Astrocyte (in vitro differentiated cells and primary cell): ENCODE results near the gene MEDAG. TPM values are rescaled to one million over a fixed set of nuclear protein-coding genes. Genes with fewer than 3 reads are reported as not detected.

Experiments used
- DNase-seq: peaks from one replicate; pipeline ENCODE4 v3.0.0-alpha.2; 2010; ENCODE audit warnings: low read depth
- FAIRE-seq: peaks from 2 replicates; lab custom pipeline; 2011; peaks lifted over from hg19 to GRCh38; lab: Jason Lieb, UNC
- H2AFZ ChIP-seq: 2 replicates; pipeline ENCODE4 v1.6.0; 2012; ENCODE audit warnings: low read depth, low read length, inconsistent platforms
- H3K27ac ChIP-seq: 2 replicates; pipeline ENCODE4 v1.5.1; 2011; ENCODE audit warnings: low read depth, low read length, inconsistent platforms
- H3K27me3 ChIP-seq: 2 replicates; pipeline ENCODE4 v1.6.0; 2011; ENCODE audit warnings: low read length, inconsistent platforms; ENCODE audit not compliant: insufficient read depth
- H3K36me3 ChIP-seq: 2 replicates; pipeline ENCODE4 v1.5.1; 2011; ENCODE audit warnings: low read length, inconsistent platforms; ENCODE audit not compliant: insufficient read depth
- H3K4me1 ChIP-seq: 2 replicates; pipeline ENCODE4 v1.5.1; 2011; ENCODE audit warnings: low read length, inconsistent platforms; ENCODE audit not compliant: insufficient read depth
- H3K4me2 ChIP-seq: 2 replicates; pipeline ENCODE4 v1.6.0; 2012; ENCODE audit warnings: low read length, inconsistent platforms
- H3K4me3 ChIP-seq: 2 replicates; pipeline ENCODE4 v1.5.1; 2011; ENCODE audit warnings: low read depth, mild to moderate bottlenecking, low read length, inconsistent platforms; ENCODE audit not compliant: insufficient read depth
- H3K79me2 ChIP-seq: 2 replicates; pipeline ENCODE4 v1.6.0; 2012; ENCODE audit warnings: mild to moderate bottlenecking, low read length, inconsistent platforms; ENCODE audit not compliant: insufficient read depth
- H3K9ac ChIP-seq: 2 replicates; pipeline ENCODE4 v1.6.0; 2012; ENCODE audit warnings: mild to moderate bottlenecking, low read length, inconsistent platforms
- H3K9me3 ChIP-seq: 2 replicates; pipeline ENCODE4 v1.5.1; 2012; ENCODE audit warnings: low read depth, mild to moderate bottlenecking, low read length, inconsistent platforms; ENCODE audit not compliant: insufficient read depth
- H4K20me1 ChIP-seq: 2 replicates; pipeline ENCODE4 v1.6.0; 2012; ENCODE audit warnings: low read length, inconsistent platforms; ENCODE audit not compliant: insufficient read depth
- H3K27ac Mint-ChIP-seq: one replicate; pipeline ENCODE4 v1.8.0; 2021; ENCODE audit warnings: mild to moderate bottlenecking, mixed read lengths; ENCODE audit not compliant: unreplicated experiment
- H3K27me3 Mint-ChIP-seq: one replicate; pipeline ENCODE4 v1.8.0; 2021; ENCODE audit warnings: low read depth, mixed read lengths; ENCODE audit not compliant: unreplicated experiment
- H3K36me3 Mint-ChIP-seq: one replicate; pipeline ENCODE4 v1.8.0; 2021; ENCODE audit warnings: low read depth, mixed read lengths; ENCODE audit not compliant: unreplicated experiment
- H3K4me1 Mint-ChIP-seq: one replicate; pipeline ENCODE4 v1.8.0; 2021; ENCODE audit warnings: low read depth, mixed read lengths; ENCODE audit not compliant: unreplicated experiment
- H3K4me3 Mint-ChIP-seq: one replicate; pipeline ENCODE4 v1.8.0; 2021; ENCODE audit warnings: mild to moderate bottlenecking, moderate library complexity, mixed read lengths; ENCODE audit not compliant: unreplicated experiment
- H3K9me3 Mint-ChIP-seq: one replicate; pipeline ENCODE4 v1.8.0; 2021; ENCODE audit warnings: mild to moderate bottlenecking, mixed read lengths; ENCODE audit not compliant: unreplicated experiment
- CTCF ChIP-seq: IDR thresholded peaks from 2 replicates; pipeline ENCODE4 v1.5.1; 2011; ENCODE audit warnings: low read depth, mild to moderate bottlenecking, inconsistent platforms, low read length, moderate library complexity; ENCODE audit not compliant: insufficient read depth
- EZH2 ChIP-seq: IDR thresholded peaks from 2 replicates; pipeline ENCODE4 v1.6.1; 2012; ENCODE audit warnings: mild to moderate bottlenecking, low read length, inconsistent platforms; ENCODE audit not compliant: insufficient read depth
- total RNA-seq: library from RNA; stranded (reverse); gene quantifications from 2 replicates; pipeline ENCODE4 v1.2.1, GENCODE V29; 2021

Gene MEDAG
- total RNA-seq, 1 donor from 2014 or later, result 1.5 TPM

GRCh38 chr13:30934803-30935202 lies 28.7 kb downstream of the MEDAG start:
- Mint-ChIP-seq H3K36me3 (peaks cover 1% of the 10 kb centered on the region), H3K27me3 (peaks cover 29% of the 10 kb centered on the region), H3K27ac (no peak overlapping the region), H3K4me3 (no peak overlapping the region), H3K4me1 (no peaks in the 10 kb centered on the region), H3K9me3 (peaks cover 1% of the 10 kb centered on the region)
- Histone ChIP-seq H3K4me1 (peaks cover 9% of the 10 kb centered on the region), H3K36me3 (no peaks in the 10 kb centered on the region), H4K20me1 (no peaks in the 10 kb centered on the region), H2AFZ (no peak overlapping the region), H3K79me2 (no peaks in the 10 kb centered on the region), H3K27me3 (peaks cover 7% of the 10 kb centered on the region), H3K27ac (no peak overlapping the region), H3K9me3 (no peaks in the 10 kb centered on the region), H3K4me3 (no peak overlapping the region), H3K4me2 (no peak overlapping the region), H3K9ac (no peak overlapping the region)
- FAIRE-seq (no peak), DNase-seq (no peak)
- TF ChIP-seq CTCF (no peak), EZH2 (no peak)

- Histone ChIP-seq H3K9ac (no peak overlapping the region), H3K36me3 (no peaks in the 10 kb centered on the region), H3K79me2 (no peaks in the 10 kb centered on the region), H3K4me1 (peaks cover 9% of the 10 kb centered on the region), H3K4me3 (no peak overlapping the region), H3K4me2 (no peak overlapping the region), H4K20me1 (no peaks in the 10 kb centered on the region), H2AFZ (no peak overlapping the region), H3K9me3 (no peaks in the 10 kb centered on the region), H3K27me3 (peaks cover 5% of the 10 kb centered on the region), H3K27ac (no peak overlapping the region)
- Mint-ChIP-seq H3K9me3 (peaks cover 1% of the 10 kb centered on the region), H3K27ac (no peak overlapping the region), H3K4me3 (no peak overlapping the region), H3K36me3 (peaks cover 1% of the 10 kb centered on the region), H3K4me1 (no peaks in the 10 kb centered on the region), H3K27me3 (peaks cover 23% of the 10 kb centered on the region)
- DNase-seq, result no peak
- FAIRE-seq, result no peak
- no peak for TF ChIP-seq CTCF
Measured at GRCh38 chr13:30936971-30937370, 30.9 kb downstream of the MEDAG start.

- Histone ChIP-seq H2AFZ (no peak overlapping the region), H3K27ac (no peak overlapping the region), H3K4me2 (no peak overlapping the region), H3K4me1 (no peaks in the 10 kb centered on the region), H3K9me3 (no peaks in the 10 kb centered on the region), H3K9ac (no peak overlapping the region), H3K36me3 (no peaks in the 10 kb centered on the region), H3K79me2 (no peaks in the 10 kb centered on the region), H3K27me3 (no peaks in the 10 kb centered on the region), H4K20me1 (no peaks in the 10 kb centered on the region), H3K4me3 (no peak overlapping the region)
- Mint-ChIP-seq H3K4me3 (no peak overlapping the region), H3K27me3 (no peaks in the 10 kb centered on the region), H3K36me3 (no peaks in the 10 kb centered on the region), H3K4me1 (no peaks in the 10 kb centered on the region), H3K27ac (no peak overlapping the region), H3K9me3 (peaks cover 13% of the 10 kb centered on the region)
- FAIRE-seq (no peak), DNase-seq (no peak)
- TF ChIP-seq CTCF (no peak), EZH2 (no peak)
Measured at GRCh38 chr13:30943881-30944280, 37.8 kb downstream of the MEDAG start.
